Lower lobe of right lung (tissue), 2 donors: ENCODE data around the gene ITM2C. TPM values are rescaled to one million over a fixed set of nuclear protein-coding genes. Genes with fewer than 3 reads are reported as not detected.

ENCODE experiments used
- ATAC-seq, 2 donors: fragments of 200-7000 bp; cut with Tn5 transposase; one replicate each; pipeline ENCODE4 v1.9.1; 2020 to 2022; ENCODE audit warnings: mild to moderate bottlenecking in 2 of 2, moderate library complexity in 2 of 2
- DNase-seq: peaks from one replicate; pipeline ENCODE4 v3.0.0-alpha.2; 2020
- H3K27ac ChIP-seq: fragments of 200-600 bp; one replicate; pipeline ENCODE4 v1.8.0; 2022
- H3K27me3 ChIP-seq: fragments of 200-600 bp; one replicate; pipeline ENCODE4 v1.8.0; 2022; ENCODE audit warnings: low read depth
- H3K36me3 ChIP-seq: fragments of 200-600 bp; one replicate; pipeline ENCODE4 v1.8.0; 2022; ENCODE audit warnings: mild to moderate bottlenecking
- H3K4me1 ChIP-seq: fragments of 200-600 bp; one replicate; pipeline ENCODE4 v1.8.0; 2022
- H3K4me3 ChIP-seq: fragments of 200-600 bp; one replicate; pipeline ENCODE4 v1.8.0; 2022; ENCODE audit warnings: mild to moderate bottlenecking
- H3K9me3 ChIP-seq: fragments of 200-600 bp; one replicate; pipeline ENCODE4 v1.8.0; 2022
- CTCF ChIP-seq: fragments of 200-600 bp; IDR thresholded peaks from one replicate; pipeline ENCODE4 v1.8.0; 2022; ENCODE audit warnings: antibody characterized with exemption, mild to moderate bottlenecking
- intact Hi-C: fragments of 100-400 bp; cut with DNase I; formaldehyde crosslinking; loops from one replicate; pipeline ENCODE4 v1.11.0; 2022
- total RNA-seq: library from RNA; stranded (reverse); fragmentation: NEBNext Ultra II Directional; extraction: Animal tissue kit (Norgen Biotek cat#: 25700); gene quantifications from one replicate; pipeline ENCODE4 v1.2.1, GENCODE V29; 2021
- donor health status: DM: no; HTN: yes; CAD: no; lungs with severe emphysema.

ITM2C gene
- total RNA-seq, 1 donor from 2014 or later: 27.6 TPM

- intact Hi-C loops: no loop called here
- no peak for DNase-seq
- peaks cover 7% of the 10 kb centered on the region for H3K36me3 ChIP-seq
Observed at GRCh38 chr2:230874876-230875275, 10.1 kb downstream of the ITM2C start.

GRCh38 chr2:230875347-230876315, 10.9 kb downstream of the ITM2C start:
- Histone ChIP-seq H3K4me1 (peaks cover 11% of the 10 kb centered on the region), H3K27me3 (no peaks in the 10 kb centered on the region), H3K4me3 (no peak overlapping the region), H3K27ac (no peak overlapping the region), H3K36me3 (peaks cover 7% of the 10 kb centered on the region), H3K9me3 (no peaks in the 10 kb centered on the region)
- no peak for TF ChIP-seq CTCF
- intact Hi-C loops: no loop called here
- ATAC-seq (no peak), DNase-seq (no peak)

More at GRCh38 chr2:230874876-230875275, 10.1 kb downstream of the ITM2C start:
- Histone ChIP-seq H3K9me3 (no peaks in the 10 kb centered on the region), H3K27ac (no peak overlapping the region), H3K4me1 (peaks cover 17% of the 10 kb centered on the region), H3K4me3 (no peak overlapping the region), H3K27me3 (no peaks in the 10 kb centered on the region)
- no peak for ATAC-seq
- no peak for TF ChIP-seq CTCF

GRCh38 chr2:230877116-230877758, 12.5 kb downstream of the ITM2C start:
- no peaks in the 10 kb centered on the region for H3K27me3 ChIP-seq
- no peaks in the 10 kb centered on the region for H3K4me1 ChIP-seq
- H3K9me3 ChIP-seq: no peaks in the 10 kb centered on the region
- intact Hi-C loops: no loop called here
- DNase-seq: no peak
- no peak overlapping the region for H3K4me3 ChIP-seq
- peak in 1 of 2 donors; percentile 14 for ATAC-seq
- H3K36me3 ChIP-seq: peaks cover 7% of the 10 kb centered on the region
- no peak overlapping the region for H3K27ac ChIP-seq
- no peak for TF ChIP-seq CTCF

GRCh38 chr2:230877759-230878598, 13.2 kb downstream of the ITM2C start:
- peak; percentile 27 to 41 for ATAC-seq
- no peak overlapping the region for H3K4me3 ChIP-seq
- TF ChIP-seq CTCF: no peak
- H3K36me3 ChIP-seq: peaks cover 7% of the 10 kb centered on the region
- no peaks in the 10 kb centered on the region for H3K4me1 ChIP-seq
- no peaks in the 10 kb centered on the region for H3K9me3 ChIP-seq
- no peak for DNase-seq
- intact Hi-C loops: no loop called here
- no peak overlapping the region for H3K27ac ChIP-seq
- no peaks in the 10 kb centered on the region for H3K27me3 ChIP-seq

GRCh38 chr2:230878599-230879188, 14.0 kb downstream of the ITM2C start:
- no peak for ATAC-seq
- peaks cover 7% of the 10 kb centered on the region for H3K36me3 ChIP-seq

More at GRCh38 chr2:230878599-230879188, 14.0 kb downstream of the ITM2C start:
- no peak for TF ChIP-seq CTCF
- Histone ChIP-seq H3K4me1 (no peaks in the 10 kb centered on the region), H3K9me3 (no peaks in the 10 kb centered on the region), H3K4me3 (no peak overlapping the region), H3K27ac (no peak overlapping the region), H3K27me3 (no peaks in the 10 kb centered on the region)
- DNase-seq: no peak
- intact Hi-C loops: no loop called here
